Measurements from ENCODE around the gene KIF18B.
"Not testable (repeated sequence)": the region's sequence is repeated elsewhere in the genome, so short reads cannot be mapped to it uniquely, and the experiment has no call there.

KIF18B gene

GRCh38 chr17:44968225-44969143, 20.9 kb upstream of the KIF18B start, which contains the start of gene C1QL1:
Gene C1QL1 (minus strand): TSS chr17:44968303. CDS start chr17:44968048, 255 bp downstream.
- peak; percentile 90 to 93 for DNase-seq

GRCh38 chr17:44967907-44968224, 20.3 kb upstream of the KIF18B start:
- DNase-seq = no peak

- no peak for DNase-seq
Observed at GRCh38 chr17:44967026-44967906, 19.7 kb upstream of the KIF18B start.

- no peak for DNase-seq
Observed at GRCh38 chr17:44966348-44967025, 18.9 kb upstream of the KIF18B start.

DNA sequence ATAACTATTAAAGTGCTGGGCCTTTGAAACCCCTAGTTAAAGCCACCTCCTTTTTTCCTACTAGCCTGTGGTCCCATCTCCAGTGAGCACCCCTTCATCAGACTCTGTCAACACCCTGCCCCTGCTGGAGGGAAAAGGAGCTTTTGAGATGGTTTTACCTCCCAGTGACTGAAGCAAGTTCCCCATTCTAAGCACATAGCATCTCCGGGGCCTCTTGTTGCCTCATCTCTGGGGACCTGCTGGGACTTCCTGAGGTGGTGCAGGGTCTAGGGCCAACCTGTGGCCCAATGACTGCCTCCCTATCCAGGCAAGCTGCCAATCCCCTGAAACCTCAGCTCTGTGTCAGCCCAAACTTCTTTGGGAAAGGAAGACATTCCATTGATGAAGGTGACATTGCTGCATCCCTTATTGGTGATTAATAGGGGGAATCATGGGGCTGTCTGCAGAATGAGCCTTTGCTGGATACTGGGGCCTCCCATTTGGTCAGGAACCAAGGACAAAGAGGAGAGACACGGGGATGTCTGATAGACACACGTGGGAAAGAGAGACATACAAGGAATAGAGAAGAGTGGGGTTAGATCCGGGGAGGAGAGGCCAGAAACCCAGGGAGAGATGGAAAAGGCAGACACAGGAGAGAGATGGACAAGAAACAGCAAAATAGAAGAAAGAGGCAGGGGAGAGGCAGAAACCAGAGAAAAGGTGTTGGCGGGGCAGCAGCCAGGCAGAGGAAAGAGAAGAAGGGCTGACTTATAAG, 18.1 kb upstream of the KIF18B start:
- no peak for DNase-seq

GRCh38 chr17:44961921-44962350, 14.4 kb upstream of the KIF18B start:
- DNase-seq = no peak

DNA sequence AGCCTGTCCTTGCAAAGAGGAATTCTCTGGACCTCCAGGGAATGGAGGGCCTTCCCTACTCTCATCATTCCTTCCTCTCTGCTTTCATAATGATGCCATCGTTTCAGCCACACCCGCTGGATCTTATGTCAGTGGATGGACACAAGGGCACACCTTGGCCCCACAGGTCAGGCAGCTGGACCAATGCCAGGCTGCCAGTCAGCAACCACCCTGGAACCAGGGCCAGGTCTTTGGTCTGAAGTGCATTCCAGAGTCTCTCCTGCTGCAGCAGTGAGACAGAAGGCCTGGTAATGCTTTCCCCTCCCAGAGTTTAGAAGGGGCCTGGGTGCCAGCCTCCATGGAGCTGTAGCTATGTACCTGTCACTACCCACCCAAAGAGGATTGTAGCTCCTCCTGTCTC, 13.1 kb upstream of the KIF18B start:
- no peak for DNase-seq

DNA sequence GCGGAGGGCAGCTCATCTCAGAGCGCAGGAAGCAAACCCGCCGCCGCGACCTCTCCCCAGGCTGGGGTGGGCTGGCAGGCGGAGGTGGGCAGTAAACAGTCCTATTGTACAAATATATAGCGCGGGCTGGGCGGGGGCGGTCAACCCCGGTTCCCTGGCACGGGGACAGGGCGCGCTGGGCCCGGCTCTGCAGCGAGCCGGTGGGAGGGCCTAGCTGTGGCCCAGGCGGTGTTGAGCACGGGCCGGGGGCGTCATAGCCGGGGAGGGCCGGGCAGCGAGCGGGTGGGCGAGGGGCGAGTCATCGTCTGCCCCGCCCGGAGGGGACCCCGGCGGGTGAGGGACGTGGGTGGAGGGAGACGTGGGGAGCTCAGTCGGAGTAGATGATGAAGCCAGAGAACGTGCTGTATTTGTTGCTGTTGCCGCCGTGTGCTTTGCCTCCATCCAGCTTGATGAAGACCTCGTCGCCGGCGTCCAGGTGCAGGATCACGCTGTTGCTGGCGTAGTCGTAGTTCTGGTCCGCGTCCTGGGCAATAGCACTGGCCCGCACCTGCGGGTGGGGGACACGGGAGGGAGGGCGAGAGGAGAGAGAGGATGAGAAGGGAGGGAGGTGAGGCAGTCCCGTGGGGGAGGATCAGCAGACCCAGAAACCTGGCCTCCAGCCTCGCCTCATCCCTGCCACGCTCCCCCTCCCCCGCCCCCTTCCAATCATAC, 12.4 kb upstream of the KIF18B start:
- peak in 1 of 2 experiments; percentile 23 for DNase-seq

GRCh38 chr17:44956998-44957981, 9.7 kb upstream of the KIF18B start:
- no peak for DNase-seq

DNA sequence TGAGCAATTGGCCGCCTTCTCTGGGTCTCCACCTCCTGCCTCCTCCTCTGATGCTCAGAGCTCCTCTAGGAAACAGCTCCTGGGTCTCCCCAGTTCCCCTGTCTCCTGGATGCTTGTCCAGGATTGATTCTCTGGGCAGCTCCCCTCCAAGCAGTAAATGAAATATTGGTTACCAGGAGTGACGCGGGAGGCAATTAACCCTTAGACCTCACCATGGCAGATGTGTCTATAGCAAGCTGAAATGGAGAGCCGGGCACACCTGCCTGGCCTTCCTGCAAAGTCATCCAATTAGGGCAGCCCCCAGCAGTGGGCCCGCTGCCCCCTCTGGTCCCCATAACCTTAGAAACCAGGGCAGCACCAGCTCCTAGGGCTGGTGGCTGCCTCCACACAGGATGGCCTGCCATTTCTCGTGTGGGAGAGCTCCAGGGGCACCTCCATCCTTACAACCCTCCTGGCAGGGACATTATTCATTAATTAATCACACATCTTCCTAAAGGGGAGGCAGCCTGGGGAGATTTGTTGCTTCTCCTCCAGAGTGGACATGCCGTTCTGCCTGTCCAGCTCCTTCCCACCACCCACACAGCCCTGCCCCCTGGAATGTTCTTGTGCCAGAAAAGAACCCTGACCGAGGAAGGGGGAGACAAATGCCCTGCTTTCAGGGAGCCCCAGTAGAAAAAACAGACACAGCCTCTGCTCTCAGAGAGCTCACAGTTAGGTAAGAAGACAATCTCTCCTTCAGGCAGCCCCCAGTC, 8.3 kb upstream of the KIF18B start:
- DNase-seq = no peak

DNA sequence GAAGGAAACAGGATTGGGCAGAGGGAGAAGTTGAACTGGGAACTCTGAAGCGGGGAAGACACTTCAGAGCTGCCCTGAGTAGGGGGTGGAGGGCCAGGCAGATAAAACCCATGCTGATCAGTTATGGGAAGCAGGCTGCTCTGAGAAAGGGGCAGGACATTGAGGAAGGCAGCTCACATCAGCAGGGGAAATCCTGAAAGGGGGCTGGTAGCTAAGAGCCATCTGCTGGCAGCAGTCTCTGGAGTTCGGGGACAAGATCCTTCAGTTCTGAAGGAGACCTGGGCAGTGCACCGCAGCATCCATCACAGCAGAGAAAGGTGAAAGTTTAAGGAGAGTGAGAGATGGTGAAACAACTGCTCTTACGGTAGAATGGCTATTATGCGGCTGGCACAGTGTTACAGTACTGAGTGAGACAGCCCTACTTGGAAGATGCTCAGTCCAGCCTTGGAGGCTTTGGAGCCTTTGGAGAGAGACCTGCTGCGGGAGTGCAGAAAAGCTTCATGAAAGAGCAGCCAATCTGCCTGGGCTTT, 5.4 kb upstream of the KIF18B start:
- no peak for DNase-seq

- DNase-seq = no peak
Observed at GRCh38 chr17:44948315-44948795, 782 bp upstream of the KIF18B start.

GRCh38 chr17:44945652-44946051, 1.9 kb downstream of the KIF18B start:
- not testable (repeated sequence) for DNase-seq

GRCh38 chr17:44942456-44942855, 5.1 kb downstream of the KIF18B start:
- no peak for DNase-seq

- no peak for DNase-seq
Observed at GRCh38 chr17:44941712-44942331, 5.8 kb downstream of the KIF18B start.

- no peak for DNase-seq
Observed at GRCh38 chr17:44940768-44941167, 6.8 kb downstream of the KIF18B start.

GRCh38 chr17:44940317-44940716, 7.3 kb downstream of the KIF18B start:
- DNase-seq = no peak

DNA sequence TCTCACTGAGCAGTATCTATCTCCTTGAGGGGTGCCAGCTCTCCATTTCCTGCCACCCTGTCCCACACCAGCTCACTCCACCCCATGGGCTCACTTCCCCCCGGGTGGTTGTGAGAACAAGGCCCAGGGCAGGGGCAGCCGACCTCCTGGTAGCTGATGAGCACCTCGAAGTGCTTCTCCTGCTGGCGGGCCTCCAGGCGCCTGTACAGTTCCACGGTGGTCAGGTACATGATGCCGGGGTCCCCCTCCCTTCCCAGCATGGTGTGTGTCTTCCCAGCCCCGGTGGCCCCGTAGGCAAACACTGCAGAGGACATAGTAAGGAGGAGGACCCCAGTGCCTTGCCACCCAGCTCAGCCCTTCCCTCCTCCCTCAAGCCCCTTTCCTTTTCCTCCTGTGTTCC, 12.5 kb downstream of the KIF18B start:
- DNase-seq = no peak

DNA sequence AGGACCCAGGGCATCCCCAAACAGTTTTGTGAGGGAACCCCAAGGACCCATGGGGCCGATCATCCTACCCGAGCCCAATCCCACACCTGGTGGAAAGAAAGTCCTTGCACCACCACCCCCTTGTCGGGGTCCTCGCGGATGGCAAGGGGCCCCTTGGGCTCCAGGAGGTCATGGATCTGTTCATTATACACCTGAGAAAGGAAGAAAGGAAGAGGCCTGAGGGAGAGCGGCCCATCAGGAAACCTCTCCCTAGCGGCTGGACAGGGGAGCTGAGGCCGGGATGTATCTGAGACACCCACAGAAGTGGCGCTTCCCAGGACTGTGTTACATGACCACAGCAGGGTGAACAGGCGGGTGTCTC, 12.8 kb downstream of the KIF18B start:
- DNase-seq = no peak
